ENCODE data around the gene CCDC142.
A peak's percentile ranks its signal among the peaks of the same experiment; 100 is the strongest.

- TF ChIP-seq POLR2AphosphoS5 (IDR thresholded peaks at IDR 0.05) (peak in 1 of 3 donors; percentile 16), POLR2A (IDR thresholded peaks at IDR 0.05) (no peak)
Observed at GRCh38 chr2:74425523-74425922, 57.3 kb downstream of the CCDC142 start.

Data from spleen (tissue), 3 donors.